ENCODE data around the gene UBE2J1.
A peak's percentile ranks its signal among the peaks of the same experiment; 100 is the strongest.
"Not testable (repeated sequence)": the region's sequence is repeated elsewhere in the genome, so short reads cannot be mapped to it uniquely, and the experiment has no call there.

UBE2J1 gene

GRCh38 chr6:89315249-89315885 is 37.2 kb downstream of the UBE2J1 start, which contains the start of gene GABRR2:
Gene GABRR2, minus strand, starts transcription at chr6:89315299. Its CDS starts 134 bp downstream, at chr6:89315165.
- DNase-seq = no peak

- DNase-seq = no peak
These were observed 37.8 kb downstream of the UBE2J1 start for GRCh38 chr6:89314692-89315091.

- DNase-seq = no peak
These were observed 39.5 kb downstream of the UBE2J1 start for GRCh38 chr6:89313006-89313405.

GRCh38 chr6:89311853-89312531 is 40.5 kb downstream of the UBE2J1 start:
- peak; percentile 45 for DNase-seq

- DNase-seq = no peak
These were observed 41.0 kb downstream of the UBE2J1 start for GRCh38 chr6:89311530-89311852.

GRCh38 chr6:89310929-89311328 is 41.6 kb downstream of the UBE2J1 start:
- no peak for DNase-seq

GRCh38 chr6:89308525-89309395 is 43.8 kb downstream of the UBE2J1 start:
- no peak for DNase-seq

GRCh38 chr6:89304517-89304916 is 48.0 kb downstream of the UBE2J1 start:
- not testable (repeated sequence) for DNase-seq

- DNase-seq = no peak
These were observed 49.6 kb downstream of the UBE2J1 start for GRCh38 chr6:89302936-89303335.

GRCh38 chr6:89302195-89302770 is 50.2 kb downstream of the UBE2J1 start:
- DNase-seq = no peak

GRCh38 chr6:89301586-89302194 is 50.8 kb downstream of the UBE2J1 start:
- no peak for DNase-seq

GRCh38 chr6:89299466-89299850 is 53.1 kb downstream of the UBE2J1 start:
- DNase-seq = no peak

- no peak for DNase-seq
These were observed 53.6 kb downstream of the UBE2J1 start for GRCh38 chr6:89298680-89299465.

GRCh38 chr6:89297695-89298351 is 54.7 kb downstream of the UBE2J1 start:
- no peak for DNase-seq

- no peak for DNase-seq
These were observed 56.5 kb downstream of the UBE2J1 start for GRCh38 chr6:89295981-89296380.

GRCh38 chr6:89295116-89295515 is 57.4 kb downstream of the UBE2J1 start:
- DNase-seq = not testable (repeated sequence)

- DNase-seq = no peak
These were observed 61.2 kb downstream of the UBE2J1 start for GRCh38 chr6:89291256-89291819.

- no peak for DNase-seq
These were observed 61.9 kb downstream of the UBE2J1 start for GRCh38 chr6:89290401-89291155.

GRCh38 chr6:89289710-89290109 is 62.8 kb downstream of the UBE2J1 start:
- no peak for DNase-seq

GRCh38 chr6:89287351-89288028 is 65.0 kb downstream of the UBE2J1 start:
- no peak for DNase-seq

Data from COR-L47 (cell line).